Fibroblast of pulmonary artery (primary cell): ENCODE measurements around the gene ROS1.

Source experiments
- DNase-seq: peaks from one replicate; pipeline ENCODE4 v3.0.0-alpha.2; 2010; ENCODE audit warnings: low read depth
- H3K4me3 ChIP-seq: replicated peaks from 2 replicates; pipeline ENCODE4 v1.5.1; 2011; ENCODE audit warnings: low read depth, mild to moderate bottlenecking, control low read depth, low read length, moderate library complexity
- CTCF ChIP-seq: IDR thresholded peaks from 2 replicates; pipeline ENCODE4 v1.5.1; 2011; ENCODE audit warnings: mild to moderate bottlenecking, control low read depth, low read length, inconsistent platforms; ENCODE audit errors: missing control alignments

The ROS1 gene

GRCh38 chr6:117270843-117271507, 154.8 kb downstream of the ROS1 start:
- no peak for DNase-seq
- no peak overlapping the region for H3K4me3 ChIP-seq
- TF ChIP-seq CTCF: no peak

GRCh38 chr6:117270055-117270842, 155.5 kb downstream of the ROS1 start:
- DNase-seq: no peak
- H3K4me3 ChIP-seq: no peak overlapping the region
- no peak for TF ChIP-seq CTCF

GRCh38 chr6:117269638-117270054, 156.1 kb downstream of the ROS1 start:
- no peak for DNase-seq
- TF ChIP-seq CTCF: no peak
- no peak overlapping the region for H3K4me3 ChIP-seq

- no peak for TF ChIP-seq CTCF
- H3K4me3 ChIP-seq: no peak overlapping the region
- DNase-seq: no peak
These were observed 156.8 kb downstream of the ROS1 start for GRCh38 chr6:117268924-117269323.

GRCh38 chr6:117267766-117268534, 157.8 kb downstream of the ROS1 start:
- H3K4me3 ChIP-seq: no peak overlapping the region
- no peak for DNase-seq
- no peak for TF ChIP-seq CTCF

GRCh38 chr6:117267054-117267347, 158.7 kb downstream of the ROS1 start:
- no peak for DNase-seq
- H3K4me3 ChIP-seq: no peak overlapping the region
- no peak for TF ChIP-seq CTCF
